HG02798 (cell line): ENCODE measurements around the gene AP1M1.
"Not testable (repeated sequence)": the region's sequence is repeated elsewhere in the genome, so short reads cannot be mapped to it uniquely, and the experiment has no call there.

Source experiments
- ATAC-seq: cut with Tn5 transposase; IDR thresholded peaks from one replicate; pipeline ENCODE4 v1.9.1; 2021; ENCODE audit warnings: mild to moderate bottlenecking; ENCODE audit not compliant: unreplicated experiment, poor library complexity

AP1M1 gene

GRCh38 chr19:16258440-16258903 lies 60.8 kb downstream of the AP1M1 start:
- no peak for ATAC-seq

- peak; percentile 58 for ATAC-seq
Measured at GRCh38 chr19:16259385-16260159, 61.9 kb downstream of the AP1M1 start.

- ATAC-seq, result no peak
Measured at GRCh38 chr19:16260160-16260811, 62.6 kb downstream of the AP1M1 start.

- no peak for ATAC-seq
Measured at GRCh38 chr19:16260812-16261161, 63.1 kb downstream of the AP1M1 start.

GRCh38 chr19:16261584-16262368 lies 64.1 kb downstream of the AP1M1 start:
- no peak for ATAC-seq

- ATAC-seq, result no peak
Measured at GRCh38 chr19:16262618-16263017, 64.9 kb downstream of the AP1M1 start.

- no peak for ATAC-seq
Measured at GRCh38 chr19:16263141-16263761, 65.5 kb downstream of the AP1M1 start.

GRCh38 chr19:16265205-16265604 lies 67.5 kb downstream of the AP1M1 start:
- ATAC-seq, result no peak

- ATAC-seq, result no peak
Measured at GRCh38 chr19:16265890-16266585, 68.3 kb downstream of the AP1M1 start.

GRCh38 chr19:16266586-16266942 lies 68.9 kb downstream of the AP1M1 start:
- ATAC-seq, result no peak

- ATAC-seq, result no peak
Measured at GRCh38 chr19:16268676-16269319, 71.1 kb downstream of the AP1M1 start.

- ATAC-seq, result no peak
Measured at GRCh38 chr19:16272945-16273344, 75.2 kb downstream of the AP1M1 start.

- ATAC-seq, result no peak
Measured at GRCh38 chr19:16274447-16274846, 76.7 kb downstream of the AP1M1 start.

- ATAC-seq, result no peak
Measured at GRCh38 chr19:16280306-16280705, 82.6 kb downstream of the AP1M1 start.

GRCh38 chr19:16281743-16282142 lies 84.0 kb downstream of the AP1M1 start:
- no peak for ATAC-seq

- no peak for ATAC-seq
Measured at GRCh38 chr19:16283210-16284061, 85.7 kb downstream of the AP1M1 start.

- no peak for ATAC-seq
Measured at GRCh38 chr19:16284505-16284904, 86.8 kb downstream of the AP1M1 start.

GRCh38 chr19:16285079-16285478 lies 87.4 kb downstream of the AP1M1 start:
- not testable (repeated sequence) for ATAC-seq
